ENCODE measurements around the gene BSG.
"Not testable (repeated sequence)": the region's sequence is repeated elsewhere in the genome, so short reads cannot be mapped to it uniquely, and the experiment has no call there.

BSG gene

GRCh38 chr19:589693-590395 is 17.4 kb downstream of the BSG start, which contains the start of gene HCN2:
TSS of gene HCN2 (plus strand) at chr19:589881. CDS start at chr19:589946, 65 bp downstream.
- DNase-seq: no peak

- peak; percentile 32 for DNase-seq
These were observed 18.0 kb downstream of the BSG start for GRCh38 chr19:590396-590745.

DNA sequence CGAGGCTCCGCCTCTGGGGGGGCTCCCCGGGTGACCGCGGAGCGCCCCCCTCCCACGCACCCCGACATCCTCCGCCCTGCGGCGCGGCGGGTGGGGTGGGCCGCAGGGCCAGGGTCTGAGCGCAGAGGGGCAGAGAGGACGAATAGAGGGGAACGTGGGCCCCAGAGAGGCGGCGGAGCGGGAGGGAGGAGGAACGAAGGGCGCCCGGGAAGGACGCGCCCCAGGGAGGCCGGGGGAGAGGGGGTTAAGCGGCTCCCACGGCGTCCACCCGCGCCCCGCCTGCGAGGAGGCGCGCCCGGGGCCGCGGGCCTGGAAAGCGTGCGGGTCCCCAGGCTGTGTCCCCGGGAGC is 18.3 kb downstream of the BSG start:
- no peak for DNase-seq

DNA sequence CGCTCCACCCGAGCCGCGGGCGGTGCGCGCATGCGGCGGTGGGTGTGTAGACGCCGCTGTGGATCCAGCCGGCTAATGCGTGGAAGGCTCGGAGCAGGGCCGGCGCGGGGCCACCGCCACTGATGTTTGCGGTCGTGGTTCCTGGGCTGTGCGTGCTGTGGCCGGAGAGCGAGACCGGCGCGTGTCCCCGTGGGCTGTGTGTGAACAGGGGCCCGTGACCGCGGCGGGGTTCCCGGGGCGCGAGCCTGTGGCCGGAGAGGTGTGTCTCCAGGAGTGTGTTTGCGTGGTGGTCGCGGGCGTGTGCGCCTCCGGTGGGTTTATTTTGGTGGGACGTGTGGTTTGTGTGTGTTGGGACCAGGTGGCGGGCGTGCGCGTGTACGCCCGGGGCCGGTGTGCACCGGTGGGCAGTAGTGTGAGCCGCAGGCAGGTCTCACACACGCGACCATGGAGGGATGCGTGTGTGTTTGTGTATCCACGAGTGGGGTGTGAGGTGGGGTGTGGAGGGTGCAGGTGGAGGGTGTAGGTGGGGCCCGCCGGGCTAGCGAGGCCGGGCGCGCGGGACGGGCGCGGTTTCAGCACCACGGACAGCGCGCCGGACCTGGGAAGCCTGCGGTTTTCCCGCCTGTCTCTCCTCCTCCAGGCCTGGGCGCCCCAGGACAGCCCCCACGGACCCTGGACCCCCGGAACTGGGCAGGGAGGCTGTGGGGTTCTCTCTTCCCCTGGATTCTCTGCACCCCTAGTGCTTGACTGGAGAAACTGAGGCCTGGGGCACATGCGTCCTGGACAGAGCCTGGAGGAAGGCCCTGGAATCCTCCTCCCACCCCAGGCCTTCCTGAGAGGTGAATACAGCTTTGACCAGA is 18.9 kb downstream of the BSG start:
- DNase-seq: no peak

- no peak for DNase-seq
These were observed 19.7 kb downstream of the BSG start for GRCh38 chr19:592101-592500.

- no peak for DNase-seq
These were observed 20.7 kb downstream of the BSG start for GRCh38 chr19:593055-593454.

DNA sequence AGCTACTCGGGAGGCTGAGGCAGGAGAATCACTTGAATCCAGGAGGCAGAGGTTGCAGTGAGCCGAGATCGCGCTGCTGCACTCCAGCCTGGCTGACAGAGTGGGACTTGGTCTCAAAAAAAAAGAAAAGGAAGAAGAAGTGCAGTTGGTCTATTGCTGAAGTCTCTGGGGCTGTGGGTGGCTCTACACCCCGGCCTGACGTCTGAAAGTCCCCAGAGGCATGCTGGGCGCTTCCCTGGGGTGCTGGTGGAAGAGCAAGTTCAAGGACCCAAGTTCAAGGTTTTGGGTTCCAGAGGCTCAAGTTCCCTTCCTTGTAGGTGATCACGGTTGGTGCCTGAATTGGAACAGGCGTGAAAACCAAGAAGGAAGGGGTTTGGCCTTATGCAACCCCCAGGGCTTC is 21.1 kb downstream of the BSG start:
- DNase-seq: no peak

- DNase-seq: no peak
These were observed 22.0 kb downstream of the BSG start for GRCh38 chr19:594265-594870.

DNA sequence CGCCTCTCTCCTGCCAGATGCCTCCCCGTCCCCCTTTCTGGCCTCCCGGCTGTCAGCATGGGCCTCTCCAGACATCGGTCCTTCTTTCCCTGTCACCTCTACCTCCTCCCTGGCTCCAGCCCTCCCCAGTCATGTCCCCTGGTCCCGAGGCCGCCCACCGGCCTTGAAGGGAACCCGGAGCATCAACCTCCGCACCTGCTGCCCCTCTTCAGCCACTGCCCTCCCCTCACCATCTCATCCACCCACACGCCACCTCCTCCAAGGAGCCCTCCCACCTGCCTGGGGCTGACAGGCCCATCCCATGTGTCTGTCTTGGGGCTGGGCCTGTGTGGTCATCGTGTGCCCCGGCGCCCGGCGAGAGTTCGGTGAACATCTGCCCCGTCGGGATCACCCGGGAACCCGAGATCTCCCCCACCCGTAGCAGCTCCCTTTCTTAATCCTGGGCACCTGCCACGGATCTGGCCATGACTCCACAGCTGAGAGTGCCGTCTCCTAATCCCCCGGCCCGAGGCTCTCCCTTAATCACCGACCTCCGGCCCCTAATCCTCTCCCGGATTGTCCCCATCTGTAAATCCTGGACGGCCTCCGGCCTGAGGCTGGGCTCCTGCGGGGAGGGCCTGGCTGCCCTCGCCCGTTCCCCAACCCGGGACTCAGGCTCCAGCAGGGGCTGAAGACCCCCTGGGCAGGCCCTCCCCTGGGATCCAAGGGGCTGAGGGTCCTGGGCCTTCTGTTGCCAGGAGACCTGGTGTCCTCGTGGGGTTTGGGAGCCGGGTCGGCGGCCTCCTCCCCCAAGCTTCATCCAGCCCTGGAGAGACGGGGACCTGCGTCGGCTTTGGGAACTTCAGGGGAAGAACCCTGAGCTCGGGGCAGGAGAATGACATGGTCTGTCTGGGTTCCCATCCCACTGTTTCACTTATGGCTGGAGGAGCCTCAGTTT is 23.2 kb downstream of the BSG start:
- DNase-seq: no peak

GRCh38 chr19:596263-596655 is 23.9 kb downstream of the BSG start:
- no peak for DNase-seq

DNA sequence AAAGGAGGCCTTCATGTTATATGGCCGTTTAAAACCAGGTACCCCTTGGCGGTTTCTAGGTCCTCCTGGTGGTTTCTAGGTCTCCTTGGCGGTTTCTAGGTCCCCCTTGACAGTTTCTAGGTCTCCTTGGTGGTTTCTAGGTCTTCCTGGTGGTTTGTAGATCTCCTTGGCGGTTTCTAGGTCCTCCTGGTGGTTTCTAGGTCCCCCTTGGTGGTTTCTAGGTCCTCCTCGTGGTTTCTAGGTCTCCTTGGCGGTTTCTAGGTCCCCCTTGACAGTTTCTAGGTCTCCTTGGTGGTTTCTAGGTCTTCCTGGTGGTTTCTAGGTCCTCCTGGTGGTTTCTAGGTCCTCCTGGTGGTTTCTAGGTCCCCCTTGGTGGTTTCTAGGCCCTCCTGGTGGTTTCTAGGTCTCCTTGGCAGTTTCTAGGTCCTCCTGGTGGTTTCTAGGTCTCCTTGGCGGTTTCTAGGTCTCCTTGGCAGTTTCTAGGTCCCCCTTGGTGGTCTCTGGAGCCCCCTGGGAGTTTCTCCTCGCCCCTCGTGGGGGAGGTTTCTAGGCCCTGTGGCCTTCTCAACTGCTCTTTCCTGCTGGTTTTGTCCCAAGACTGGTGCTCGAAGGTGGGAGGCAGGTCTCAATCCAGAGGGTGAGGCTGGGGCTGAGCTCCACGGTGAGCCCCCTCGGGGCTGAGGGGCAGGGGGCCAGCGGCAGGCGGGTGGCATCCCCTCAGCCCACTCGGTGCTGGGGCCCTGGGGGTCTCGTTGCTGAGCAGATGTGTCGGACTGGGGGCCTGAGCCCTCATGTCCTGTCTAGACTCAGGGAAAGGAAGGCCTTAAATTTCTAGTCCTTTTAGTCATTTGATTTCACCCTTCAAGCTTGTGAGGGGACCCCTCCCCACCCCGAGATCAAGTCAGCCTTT is 25.3 kb downstream of the BSG start:
- no peak for DNase-seq

DNA sequence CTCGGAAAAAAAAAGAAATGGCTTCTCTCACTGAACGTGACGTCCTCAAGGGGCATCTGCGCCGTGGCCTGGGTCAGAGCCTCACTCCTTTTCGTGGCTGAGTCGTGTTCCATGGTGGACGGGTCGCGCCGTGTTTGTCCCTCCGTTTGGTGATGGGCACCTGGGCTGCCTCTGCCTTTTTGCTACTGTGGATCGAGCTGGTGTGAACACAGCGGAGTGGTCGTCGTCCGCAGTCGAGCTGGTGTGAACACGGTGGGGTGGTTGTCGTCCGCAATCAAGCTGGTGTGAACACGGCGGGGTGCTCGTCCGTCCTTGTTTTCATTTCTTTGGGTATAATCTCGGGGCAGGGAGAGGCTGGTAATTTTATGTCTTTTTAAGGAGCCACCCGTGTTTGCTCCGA is 28.9 kb downstream of the BSG start:
- no peak for DNase-seq

- DNase-seq: no peak
These were observed 29.4 kb downstream of the BSG start for GRCh38 chr19:601790-602189.

- DNase-seq: no peak
These were observed 30.2 kb downstream of the BSG start for GRCh38 chr19:602391-603301.

GRCh38 chr19:603302-603639 is 30.9 kb downstream of the BSG start:
- not testable (repeated sequence) for DNase-seq

GRCh38 chr19:603779-604178 is 31.4 kb downstream of the BSG start:
- DNase-seq: not testable (repeated sequence)

GRCh38 chr19:604355-604754 is 32.0 kb downstream of the BSG start:
- peak; percentile 17 for DNase-seq

- DNase-seq: peak; percentile 18
These were observed 32.9 kb downstream of the BSG start for GRCh38 chr19:605061-605971.

DNA sequence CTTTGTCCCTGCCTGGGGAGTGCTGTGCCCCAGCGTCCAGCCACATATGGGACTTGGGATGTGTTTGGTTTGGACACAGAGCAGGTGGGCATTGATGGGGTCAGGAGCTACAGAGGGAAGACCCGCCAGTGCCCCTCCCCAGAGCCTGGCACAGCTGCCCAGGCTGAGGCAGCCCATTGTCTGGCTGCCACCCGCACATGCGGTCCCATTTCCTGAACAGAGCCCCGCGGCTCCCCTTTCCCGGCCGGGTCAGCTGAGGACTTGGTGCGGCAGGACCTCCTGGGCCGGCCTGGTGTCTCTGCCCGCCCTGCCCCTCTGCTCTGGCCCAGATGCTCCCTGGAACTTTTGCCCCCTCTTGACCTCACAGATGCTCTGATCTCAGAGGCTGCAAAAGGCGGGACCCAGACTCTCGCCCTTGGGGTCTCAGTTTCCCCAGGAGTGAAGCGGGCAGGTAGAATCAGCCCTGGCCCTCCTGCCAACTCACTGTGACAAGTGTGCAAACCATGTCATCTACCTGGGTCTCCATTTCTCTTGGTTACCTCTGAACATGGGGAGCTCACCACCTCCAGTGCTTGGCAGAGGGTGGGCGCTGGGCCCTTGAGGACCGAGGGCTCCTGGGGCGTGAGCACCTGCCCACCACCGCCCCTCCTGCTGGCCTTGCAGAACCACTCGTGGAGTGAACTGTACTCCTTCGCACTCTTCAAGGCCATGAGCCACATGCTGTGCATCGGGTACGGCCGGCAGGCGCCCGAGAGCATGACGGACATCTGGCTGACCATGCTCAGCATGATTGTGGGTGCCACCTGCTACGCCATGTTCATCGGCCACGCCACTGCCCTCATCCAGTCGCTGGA is 35.1 kb downstream of the BSG start:
- no peak for DNase-seq

Data from NCI-H146 (cell line).